ENCODE data around the gene IL1R2.

- TF ChIP-seq POLR2A (IDR thresholded peaks at IDR 0.05): no peak
- TF ChIP-seq CTCF (IDR thresholded peaks at IDR 0.05): no peak
- no peak for TF ChIP-seq EP300 (IDR thresholded peaks at IDR 0.05)
- TF ChIP-seq POLR2AphosphoS5 (IDR thresholded peaks at IDR 0.05): no peak
Observed at GRCh38 chr2:102073168-102073724, 81.5 kb downstream of the IL1R2 start.
